Hepatocyte (in vitro differentiated cells): ENCODE data around the gene DXO. TPM values are rescaled to one million over a fixed set of nuclear protein-coding genes. Genes with fewer than 3 reads are reported as not detected.

Source experiments
- DNase-seq: peaks from one replicate; pipeline ENCODE4 v3.0.0-alpha.2; 2016; ENCODE audit warnings: low spot score
- H2AFZ ChIP-seq: fragments of 200-600 bp; sonication (generic); 2 replicates; pipeline ENCODE4 v1.6.0; 2016; ENCODE audit warnings: antibody characterized with exemption, mild to moderate bottlenecking
- H3K27ac ChIP-seq: fragments of 200-600 bp; sonication (generic); 2 replicates; pipeline ENCODE4 v1.5.1; 2016; ENCODE audit warnings: mild to moderate bottlenecking
- H3K27me3 ChIP-seq: fragments of 200-600 bp; sonication (generic); 2 replicates; pipeline ENCODE4 v1.6.1; 2016
- H3K36me3 ChIP-seq: fragments of 200-600 bp; sonication (generic); replicated peaks from 2 replicates; pipeline ENCODE4 v1.5.1; 2016; ENCODE audit warnings: low read depth; ENCODE audit not compliant: insufficient read depth
- H3K4me1 ChIP-seq: fragments of 200-600 bp; sonication (generic); 2 replicates; pipeline ENCODE4 v1.5.1; 2016; ENCODE audit warnings: mild to moderate bottlenecking, moderate library complexity; ENCODE audit not compliant: insufficient read depth
- H3K4me2 ChIP-seq: fragments of 200-600 bp; sonication (generic); 2 replicates; pipeline ENCODE4 v1.6.0; 2016
- H3K4me3 ChIP-seq: fragments of 200-600 bp; sonication (generic); 2 replicates; pipeline ENCODE4 v1.5.1; 2016; ENCODE audit warnings: mild to moderate bottlenecking
- H3K79me2 ChIP-seq: fragments of 200-600 bp; sonication (generic); 2 replicates; pipeline ENCODE4 v1.6.0; 2017; ENCODE audit warnings: mild to moderate bottlenecking
- H3K9me2 ChIP-seq: fragments of 200-600 bp; sonication (generic); replicated peaks from 2 replicates; pipeline ENCODE4 v1.6.0; 2017; ENCODE audit warnings: mild to moderate bottlenecking; ENCODE audit not compliant: insufficient read depth
- H3K9me3 ChIP-seq: fragments of 200-600 bp; sonication (generic); 2 replicates; pipeline ENCODE4 v1.5.1; 2016; ENCODE audit warnings: low read depth, mild to moderate bottlenecking
- H4K20me1 ChIP-seq: fragments of 200-600 bp; sonication (generic); 2 replicates; pipeline ENCODE4 v1.6.0; 2016; ENCODE audit warnings: mild to moderate bottlenecking; ENCODE audit not compliant: insufficient read depth, poor library complexity, severe bottlenecking
- CTCF ChIP-seq: fragments of 200-600 bp; sonication (generic); IDR thresholded peaks from 2 replicates; pipeline ENCODE4 v1.5.1; 2016; ENCODE audit warnings: antibody characterized with exemption, mild to moderate bottlenecking; ENCODE audit not compliant: poor library complexity
- EZH2 ChIP-seq: fragments of 200-600 bp; sonication (generic); IDR thresholded peaks from 2 replicates; pipeline ENCODE4 v1.6.1; 2016; ENCODE audit warnings: antibody characterized with exemption, mild to moderate bottlenecking, borderline replicate concordance
- EZH2phosphoT487 ChIP-seq: fragments of 200-600 bp; sonication (generic); IDR thresholded peaks from one replicate; pipeline ENCODE4 v1.6.1; 2018; ENCODE audit warnings: antibody characterized with exemption, mild to moderate bottlenecking, low read depth, moderate library complexity; ENCODE audit not compliant: unreplicated experiment, severe bottlenecking
- WGBS: methylation state at CpG from one replicate; pipeline ENCODE4 v1.1.6; 2016; ENCODE audit warnings: low lambda C conversion rate; ENCODE audit errors: missing lambda C conversion rate; 5-methylcytosine and 5-hydroxymethylcytosine counted together
- polyA plus RNA-seq: library from polyadenylated mRNA; unstranded; fragments of >200 nt; fragmentation: Nextera tagmentation; extraction: Ambion mirVana; gene quantifications from 2 replicates; pipeline ENCODE4 v1.2.1, GENCODE V29; 2016
- total RNA-seq: library from RNA; depleted of rRNA; stranded (reverse); fragments of >200 nt; gene quantifications from 2 replicates; pipeline ENCODE4 v1.2.3, GENCODE V29; 2014

Gene DXO
- total and polyA plus RNA-seq, 2 experiments from 2014 or later, result 22.2 to 39.3 TPM

- TF ChIP-seq EZH2 (no peak), EZH2phosphoT487 (no peak), CTCF (no peak)
- H3K9me3 ChIP-seq, result no peaks in the 10 kb centered on the region
- H3K27me3 ChIP-seq, result no peaks in the 10 kb centered on the region
- peaks cover 12% of the 10 kb centered on the region for H3K4me1 ChIP-seq
- H3K79me2 ChIP-seq, result peaks cover 4% of the 10 kb centered on the region
- no peak overlapping the region for H3K27ac ChIP-seq
- no peak overlapping the region for H3K4me3 ChIP-seq
- no peaks in the 10 kb centered on the region for H3K9me2 ChIP-seq
- no peak overlapping the region for H2AFZ ChIP-seq
- H4K20me1 ChIP-seq, result no peaks in the 10 kb centered on the region
- H3K4me2 ChIP-seq, result no peak overlapping the region
- H3K36me3 ChIP-seq, result no peaks in the 10 kb centered on the region
- 88% methylated on average over 5 of the region's 5 CpGs for WGBS
- DNase-seq, result no peak
These were observed 23.6 kb downstream of the DXO start for GRCh38 chr6:31948306-31948705.

GRCh38 chr6:31947864-31948263 is 24.1 kb downstream of the DXO start:
- Histone ChIP-seq H3K9me2 (no peaks in the 10 kb centered on the region), H3K27ac (no peak overlapping the region), H3K4me1 (peaks cover 12% of the 10 kb centered on the region), H3K27me3 (no peaks in the 10 kb centered on the region), H3K36me3 (no peaks in the 10 kb centered on the region), H2AFZ (no peak overlapping the region), H3K9me3 (no peaks in the 10 kb centered on the region), H3K4me3 (no peak overlapping the region), H3K4me2 (no peak overlapping the region), H4K20me1 (no peaks in the 10 kb centered on the region), H3K79me2 (peaks cover 4% of the 10 kb centered on the region)
- 91% methylated on average over 4 of the region's 4 CpGs for WGBS
- TF ChIP-seq EZH2phosphoT487 (no peak), CTCF (no peak), EZH2 (no peak)
- DNase-seq, result no peak

- Histone ChIP-seq H3K36me3 (no peaks in the 10 kb centered on the region), H3K4me1 (peaks cover 12% of the 10 kb centered on the region), H4K20me1 (no peaks in the 10 kb centered on the region), H3K9me2 (no peaks in the 10 kb centered on the region), H3K27me3 (no peaks in the 10 kb centered on the region), H3K27ac (peak overlapping the region; percentile 95), H3K9me3 (no peaks in the 10 kb centered on the region), H3K4me3 (no peak overlapping the region), H3K4me2 (peak overlapping the region; percentile 72), H3K79me2 (peaks cover 4% of the 10 kb centered on the region), H2AFZ (no peak overlapping the region)
- no peak for DNase-seq
- 89% methylated on average over 24 of the region's 24 CpGs for WGBS
- TF ChIP-seq EZH2phosphoT487 (no peak), EZH2 (no peak), CTCF (no peak)
These were observed 24.8 kb downstream of the DXO start for GRCh38 chr6:31947070-31947675.
